ENCODE results near the gene TULP3.
A peak's percentile ranks its signal among the peaks of the same experiment; 100 is the strongest.
"Not testable (repeated sequence)": the region's sequence is repeated elsewhere in the genome, so short reads cannot be mapped to it uniquely, and the experiment has no call there.

Gene TULP3

GRCh38 chr12:2860170-2860569 lies 30.5 kb upstream of the TULP3 start:
- no peaks in the 10 kb centered on the region for H3K9me3 Mint-ChIP-seq
- H3K27ac Mint-ChIP-seq = no peak overlapping the region
- H3K36me3 Mint-ChIP-seq (ENCODE audit: low read depth) = peaks cover 36% of the 10 kb centered on the region
- no peaks in the 10 kb centered on the region for H3K4me1 Mint-ChIP-seq (ENCODE audit: low read depth)
- no peaks in the 10 kb centered on the region for H3K27me3 Mint-ChIP-seq (ENCODE audit: low read depth)
- H3K4me3 Mint-ChIP-seq = no peak overlapping the region

- Mint-ChIP-seq H3K4me3 (no peak overlapping the region), H3K27ac (no peak overlapping the region), H3K36me3 (ENCODE audit: low read depth) (peaks cover 46% of the 10 kb centered on the region), H3K27me3 (ENCODE audit: low read depth) (no peaks in the 10 kb centered on the region), H3K9me3 (no peaks in the 10 kb centered on the region), H3K4me1 (ENCODE audit: low read depth) (peaks cover 4% of the 10 kb centered on the region)
Observed at GRCh38 chr12:2862876-2863275, 27.8 kb upstream of the TULP3 start.

GRCh38 chr12:2863402-2863801 lies 27.3 kb upstream of the TULP3 start:
- not testable (repeated sequence) for H3K4me3 Mint-ChIP-seq; H3K4me1 Mint-ChIP-seq (ENCODE audit: low read depth); H3K27ac Mint-ChIP-seq; H3K9me3 Mint-ChIP-seq; H3K27me3 Mint-ChIP-seq (ENCODE audit: low read depth)
- H3K36me3 Mint-ChIP-seq (ENCODE audit: low read depth) = peaks cover 51% of the 10 kb centered on the region

GRCh38 chr12:2864198-2864597 lies 26.5 kb upstream of the TULP3 start:
- H3K36me3 Mint-ChIP-seq (ENCODE audit: low read depth) = peaks cover 49% of the 10 kb centered on the region
- no peaks in the 10 kb centered on the region for H3K9me3 Mint-ChIP-seq
- peaks cover 10% of the 10 kb centered on the region for H3K4me1 Mint-ChIP-seq (ENCODE audit: low read depth)
- H3K4me3 Mint-ChIP-seq = no peak overlapping the region
- no peaks in the 10 kb centered on the region for H3K27me3 Mint-ChIP-seq (ENCODE audit: low read depth)
- H3K27ac Mint-ChIP-seq = no peak overlapping the region

GRCh38 chr12:2868986-2869632 lies 21.6 kb upstream of the TULP3 start:
- Mint-ChIP-seq H3K4me1 (ENCODE audit: low read depth) (peaks cover 12% of the 10 kb centered on the region), H3K36me3 (ENCODE audit: low read depth) (peaks cover 30% of the 10 kb centered on the region), H3K27ac (peak overlapping the region; percentile 91)
- H3K27me3 Mint-ChIP-seq (ENCODE audit: low read depth); H3K9me3 Mint-ChIP-seq; H3K4me3 Mint-ChIP-seq: not testable (repeated sequence)

DNA sequence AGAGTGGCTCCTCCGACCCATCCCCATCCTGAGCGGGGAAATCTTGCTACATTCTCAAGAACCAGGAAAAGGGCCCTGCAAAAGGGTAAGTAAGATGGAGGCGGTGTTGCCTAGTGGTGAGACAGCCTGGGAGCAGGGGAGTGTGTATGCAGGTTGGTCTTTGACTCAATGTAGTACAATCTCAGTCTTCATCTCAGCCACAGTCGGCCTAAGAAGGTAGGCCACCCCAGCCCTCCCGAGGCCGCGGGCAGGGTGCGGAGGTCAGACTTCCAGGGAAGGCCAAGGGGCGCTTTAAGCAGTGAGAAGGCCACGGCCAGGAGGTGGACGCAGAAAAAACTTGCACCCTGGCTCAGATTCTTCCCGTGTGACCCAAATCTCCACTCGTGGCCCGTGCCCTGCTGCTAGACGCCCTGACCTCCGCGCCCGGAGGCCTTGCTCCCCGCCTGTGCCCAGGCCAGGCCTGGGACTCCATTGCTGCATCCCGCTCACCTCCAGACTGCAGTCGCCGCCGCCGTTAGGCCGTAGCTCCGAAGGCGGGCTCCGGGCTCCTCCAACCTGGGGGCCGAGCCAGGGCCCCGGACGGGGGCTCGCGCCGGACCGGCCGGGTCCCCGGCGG lies 14.2 kb upstream of the TULP3 start:
- Mint-ChIP-seq H3K9me3 (no peaks in the 10 kb centered on the region), H3K27me3 (ENCODE audit: low read depth) (no peaks in the 10 kb centered on the region), H3K36me3 (ENCODE audit: low read depth) (peaks cover 34% of the 10 kb centered on the region), H3K4me1 (ENCODE audit: low read depth) (peaks cover 33% of the 10 kb centered on the region), H3K4me3 (peak overlapping the region; percentile 93), H3K27ac (peak overlapping the region; percentile 78)

- peaks cover 35% of the 10 kb centered on the region for H3K4me1 Mint-ChIP-seq (ENCODE audit: low read depth)
- H3K9me3 Mint-ChIP-seq = no peaks in the 10 kb centered on the region
- peaks cover 33% of the 10 kb centered on the region for H3K36me3 Mint-ChIP-seq (ENCODE audit: low read depth)
- peak within 1 kb of the TSS; percentile 96 for H3K4me3 Mint-ChIP-seq
- H3K27ac Mint-ChIP-seq = peak within 1 kb of the TSS; percentile 100
- H3K27me3 Mint-ChIP-seq (ENCODE audit: low read depth) = no peaks in the 10 kb centered on the region
Observed at GRCh38 chr12:2877047-2877952, 13.4 kb upstream of the TULP3 start, which contains the start of the genes FOXM1 and RHNO1. FOXM1 (minus strand) TSS chr12:2877174; CDS start chr12:2874478, 2,696 bp downstream. RHNO1 (plus strand) TSS chr12:2877223; CDS start chr12:2885367, 8,144 bp downstream.

- Mint-ChIP-seq H3K27ac (peak overlapping the region; percentile 100), H3K9me3 (no peaks in the 10 kb centered on the region), H3K4me3 (peak overlapping the region; percentile 96), H3K36me3 (ENCODE audit: low read depth) (peaks cover 29% of the 10 kb centered on the region), H3K27me3 (ENCODE audit: low read depth) (no peaks in the 10 kb centered on the region), H3K4me1 (ENCODE audit: low read depth) (peaks cover 39% of the 10 kb centered on the region)
Observed at GRCh38 chr12:2877953-2878732, 12.5 kb upstream of the TULP3 start.

DNA sequence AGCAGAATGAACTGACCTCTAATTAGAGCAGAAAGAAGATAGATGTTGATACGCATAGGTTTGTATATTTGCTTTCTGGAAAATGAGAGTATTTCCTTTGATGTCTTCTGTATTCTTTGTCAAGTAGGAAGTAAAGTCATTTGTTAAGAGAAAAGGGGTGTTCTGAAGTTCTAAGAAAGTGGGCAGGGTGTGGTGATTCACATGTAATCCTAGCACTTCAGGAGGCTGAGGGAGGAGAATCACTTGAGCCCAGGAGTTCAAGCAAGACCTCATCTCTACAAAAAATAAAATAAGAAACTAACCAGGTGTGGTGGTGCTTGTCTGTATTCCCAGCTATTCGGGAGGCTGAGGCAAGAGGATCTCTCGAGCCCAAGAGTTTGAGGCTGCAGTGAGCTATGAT lies 10.8 kb upstream of the TULP3 start:
- Mint-ChIP-seq H3K27me3 (ENCODE audit: low read depth) (no peaks in the 10 kb centered on the region), H3K4me3 (peak overlapping the region; percentile 96), H3K36me3 (ENCODE audit: low read depth) (peaks cover 27% of the 10 kb centered on the region), H3K4me1 (ENCODE audit: low read depth) (peaks cover 38% of the 10 kb centered on the region), H3K9me3 (no peaks in the 10 kb centered on the region), H3K27ac (peak overlapping the region; percentile 64)

DNA sequence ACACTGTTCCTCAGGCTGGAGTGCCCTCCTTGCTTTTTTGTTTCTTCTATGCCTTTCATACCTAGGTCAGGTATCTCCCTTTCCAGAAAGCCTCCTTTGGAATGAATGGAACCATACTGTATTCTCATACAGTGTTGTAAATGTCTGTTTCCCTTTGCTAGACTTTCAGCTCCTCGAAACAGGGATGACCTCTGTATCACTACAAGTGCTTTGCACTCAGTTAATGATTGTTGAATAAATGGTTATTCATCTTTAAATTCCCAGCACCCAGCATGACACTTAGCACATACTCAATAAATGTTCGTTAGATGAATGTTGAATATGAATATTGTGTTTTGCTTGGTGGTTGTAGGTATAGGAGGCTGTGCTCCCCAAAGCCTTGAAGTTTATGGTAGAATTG lies 5.9 kb upstream of the TULP3 start:
- peak overlapping the region; percentile 69 for H3K27ac Mint-ChIP-seq
- H3K4me3 Mint-ChIP-seq = no peak overlapping the region
- peaks cover 37% of the 10 kb centered on the region for H3K4me1 Mint-ChIP-seq (ENCODE audit: low read depth)
- H3K27me3 Mint-ChIP-seq (ENCODE audit: low read depth) = no peaks in the 10 kb centered on the region
- peaks cover 28% of the 10 kb centered on the region for H3K36me3 Mint-ChIP-seq (ENCODE audit: low read depth)
- no peaks in the 10 kb centered on the region for H3K9me3 Mint-ChIP-seq

DNA sequence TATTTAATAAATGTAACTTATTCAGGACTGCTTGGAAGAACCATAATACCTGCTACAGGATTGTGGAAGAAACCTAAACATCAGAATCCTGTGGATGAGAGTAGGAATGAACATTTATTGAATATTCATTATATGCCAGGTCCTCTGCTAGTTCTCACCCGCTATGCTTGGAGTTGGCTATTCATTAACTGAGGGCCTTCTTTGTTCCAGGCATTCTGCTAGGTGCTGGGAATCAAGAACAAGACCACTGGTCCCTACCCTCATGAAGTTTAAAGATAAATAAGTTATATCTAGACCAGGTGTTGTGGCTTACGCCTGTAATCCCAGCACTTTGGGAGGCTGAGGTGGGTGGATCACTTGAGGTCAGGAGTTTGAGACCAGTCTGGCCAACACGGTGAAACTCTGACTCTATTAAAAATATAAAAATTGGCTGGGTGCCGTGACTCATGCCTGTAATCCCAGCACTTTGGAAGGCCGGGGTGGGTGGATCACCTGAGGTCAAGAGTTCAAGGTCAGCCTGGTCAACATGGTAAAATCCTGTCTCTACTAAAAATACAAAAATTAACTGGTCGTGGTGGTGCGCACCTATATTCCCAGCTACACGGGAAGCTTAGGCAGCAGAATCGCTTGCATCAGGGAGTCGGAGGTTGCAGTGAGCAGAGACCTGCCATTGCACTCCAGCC lies 3.8 kb upstream of the TULP3 start:
- H3K4me3 Mint-ChIP-seq = no peak overlapping the region
- no peaks in the 10 kb centered on the region for H3K27me3 Mint-ChIP-seq (ENCODE audit: low read depth)
- peaks cover 29% of the 10 kb centered on the region for H3K36me3 Mint-ChIP-seq (ENCODE audit: low read depth)
- H3K4me1 Mint-ChIP-seq (ENCODE audit: low read depth) = peaks cover 45% of the 10 kb centered on the region
- no peaks in the 10 kb centered on the region for H3K9me3 Mint-ChIP-seq
- no peak overlapping the region for H3K27ac Mint-ChIP-seq

DNA sequence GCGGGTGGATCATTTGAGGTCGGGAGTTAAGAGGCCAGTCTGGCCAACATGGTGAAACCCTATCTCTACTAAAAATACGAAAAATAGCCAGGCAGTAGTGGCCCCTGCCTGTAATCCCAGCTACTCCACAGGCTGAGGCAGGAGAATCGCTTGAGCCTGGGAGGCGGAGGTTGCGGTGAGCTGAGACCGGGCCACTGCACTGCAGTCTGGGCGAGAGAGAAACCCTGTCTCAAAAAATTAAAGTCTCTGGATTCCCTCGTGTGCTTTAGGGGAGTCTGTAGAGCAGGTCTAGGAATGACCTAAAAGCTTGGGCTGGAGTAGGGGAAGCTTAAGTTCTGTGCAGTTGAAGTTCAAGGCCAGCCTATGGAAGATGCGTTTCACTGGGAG lies 697 bp upstream of the TULP3 start:
- H3K27me3 Mint-ChIP-seq (ENCODE audit: low read depth) = no peaks in the 10 kb centered on the region
- peak overlapping the region; percentile 94 for H3K4me3 Mint-ChIP-seq
- peak overlapping the region; percentile 94 for H3K27ac Mint-ChIP-seq
- peaks cover 34% of the 10 kb centered on the region for H3K4me1 Mint-ChIP-seq (ENCODE audit: low read depth)
- peaks cover 23% of the 10 kb centered on the region for H3K36me3 Mint-ChIP-seq (ENCODE audit: low read depth)
- H3K9me3 Mint-ChIP-seq = no peaks in the 10 kb centered on the region

DNA sequence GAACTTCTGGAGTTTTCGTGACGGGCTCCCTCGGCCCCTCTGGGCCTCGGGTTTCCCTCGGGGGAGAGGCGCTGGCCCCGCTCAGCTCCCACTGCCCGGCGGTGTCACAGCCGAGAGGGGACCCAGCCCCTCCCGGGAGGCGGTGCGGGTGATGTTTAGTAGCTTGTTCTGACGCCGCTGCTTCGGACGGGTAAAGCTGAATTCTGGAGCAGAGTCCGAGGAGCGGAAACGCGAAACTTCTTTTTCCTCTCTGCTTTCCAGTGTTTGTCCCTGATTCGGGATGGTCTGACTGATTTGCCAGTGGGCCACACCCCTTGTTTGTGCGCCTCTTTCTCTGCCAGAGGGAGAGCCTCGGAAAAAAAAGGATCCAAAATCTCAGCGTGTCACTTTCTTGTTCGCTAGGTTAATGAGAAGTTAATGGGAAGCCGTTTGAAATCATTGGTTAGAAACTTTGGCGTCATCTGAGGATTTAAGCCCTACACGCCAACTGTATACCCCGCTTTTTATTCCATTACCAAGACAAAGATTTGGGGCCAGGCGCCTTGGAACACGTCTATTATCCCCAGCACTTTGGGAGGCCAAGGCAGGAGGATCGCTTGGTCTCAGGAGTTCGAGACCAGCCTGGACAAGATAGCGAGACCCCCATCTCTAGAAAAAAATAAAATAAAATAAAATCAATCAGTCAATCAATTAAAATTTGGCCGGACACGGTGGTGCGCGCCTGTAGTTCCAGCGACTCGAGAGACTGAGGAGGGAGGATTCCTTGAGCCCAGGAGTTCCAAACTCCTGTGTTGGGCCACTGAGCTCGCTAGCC lies 756 bp downstream of the TULP3 start:
- H3K9me3 Mint-ChIP-seq = no peaks in the 10 kb centered on the region
- no peaks in the 10 kb centered on the region for H3K27me3 Mint-ChIP-seq (ENCODE audit: low read depth)
- H3K36me3 Mint-ChIP-seq (ENCODE audit: low read depth) = peaks cover 14% of the 10 kb centered on the region
- no peak overlapping the region for H3K27ac Mint-ChIP-seq
- peak overlapping the region; percentile 94 for H3K4me3 Mint-ChIP-seq
- H3K4me1 Mint-ChIP-seq (ENCODE audit: low read depth) = peaks cover 28% of the 10 kb centered on the region
